ENCODE data around the gene MGA. TPM values are rescaled to one million over a fixed set of nuclear protein-coding genes. Genes with fewer than 3 reads are reported as not detected.

Gene MGA
- total RNA-seq, 1 donor from 2014 or later = 32.6 TPM

GRCh38 chr15:41756198-41756597, 96.0 kb downstream of the MGA start:
- no peak overlapping the region for H3K27ac ChIP-seq (ENCODE audit: low read depth, low read length)
- Mint-ChIP-seq H3K4me3 (ENCODE audit: unreplicated experiment) (no peak overlapping the region), H3K4me1 (ENCODE audit: low read depth, unreplicated experiment) (no peaks in the 10 kb centered on the region), H3K9me3 (ENCODE audit: unreplicated experiment) (no peaks in the 10 kb centered on the region), H3K27me3 (ENCODE audit: low read depth, unreplicated experiment) (no peaks in the 10 kb centered on the region), H3K36me3 (ENCODE audit: low read depth, unreplicated experiment) (peaks cover 9% of the 10 kb centered on the region), H3K27ac (ENCODE audit: unreplicated experiment) (no peak overlapping the region)
- no peak overlapping the region for H3K9ac ChIP-seq (ENCODE audit: low read length)
- H3K9me3 ChIP-seq (ENCODE audit: insufficient read depth, low read depth, low read length) = no peaks in the 10 kb centered on the region
- H3K79me2 ChIP-seq (ENCODE audit: insufficient read depth, low read length) = no peaks in the 10 kb centered on the region
- DNase-seq (ENCODE audit: low read depth) = no peak
- H3K27me3 ChIP-seq (ENCODE audit: insufficient read depth, low read length) = no peaks in the 10 kb centered on the region
- peaks cover 7% of the 10 kb centered on the region for H3K36me3 ChIP-seq (ENCODE audit: insufficient read depth, low read length)
- TF ChIP-seq EZH2 (IDR thresholded peaks at IDR 0.05; ENCODE audit: insufficient read depth, low read length) = no peak
- TF ChIP-seq, protein P1, sequence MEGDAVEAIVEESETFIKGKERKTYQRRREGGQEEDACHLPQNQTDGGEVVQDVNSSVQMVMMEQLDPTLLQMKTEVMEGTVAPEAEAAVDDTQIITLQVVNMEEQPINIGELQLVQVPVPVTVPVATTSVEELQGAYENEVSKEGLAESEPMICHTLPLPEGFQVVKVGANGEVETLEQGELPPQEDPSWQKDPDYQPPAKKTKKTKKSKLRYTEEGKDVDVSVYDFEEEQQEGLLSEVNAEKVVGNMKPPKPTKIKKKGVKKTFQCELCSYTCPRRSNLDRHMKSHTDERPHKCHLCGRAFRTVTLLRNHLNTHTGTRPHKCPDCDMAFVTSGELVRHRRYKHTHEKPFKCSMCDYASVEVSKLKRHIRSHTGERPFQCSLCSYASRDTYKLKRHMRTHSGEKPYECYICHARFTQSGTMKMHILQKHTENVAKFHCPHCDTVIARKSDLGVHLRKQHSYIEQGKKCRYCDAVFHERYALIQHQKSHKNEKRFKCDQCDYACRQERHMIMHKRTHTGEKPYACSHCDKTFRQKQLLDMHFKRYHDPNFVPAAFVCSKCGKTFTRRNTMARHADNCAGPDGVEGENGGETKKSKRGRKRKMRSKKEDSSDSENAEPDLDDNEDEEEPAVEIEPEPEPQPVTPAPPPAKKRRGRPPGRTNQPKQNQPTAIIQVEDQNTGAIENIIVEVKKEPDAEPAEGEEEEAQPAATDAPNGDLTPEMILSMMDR (IDR thresholded peaks at IDR 0.05; ENCODE audit: insufficient read depth, low read depth, low read length) = no peak
- H3K4me3 ChIP-seq (ENCODE audit: insufficient read depth, low read depth, low read length) = no peak overlapping the region
- H4K20me1 ChIP-seq (ENCODE audit: insufficient read depth, low read length) = no peaks in the 10 kb centered on the region
- FAIRE-seq = no peak
- H3K4me2 ChIP-seq (ENCODE audit: low read length) = no peak overlapping the region
- no peaks in the 10 kb centered on the region for H3K4me1 ChIP-seq (ENCODE audit: insufficient read depth, low read length)
- H2AFZ ChIP-seq (ENCODE audit: low read depth, low read length) = no peak overlapping the region

GRCh38 chr15:41772720-41773331, 112.6 kb downstream of the MGA start:
- Mint-ChIP-seq H3K4me1 (ENCODE audit: low read depth, unreplicated experiment) (peaks cover 25% of the 10 kb centered on the region), H3K9me3 (ENCODE audit: unreplicated experiment) (no peaks in the 10 kb centered on the region), H3K4me3 (ENCODE audit: unreplicated experiment) (peak overlapping the region; percentile 95), H3K27me3 (ENCODE audit: low read depth, unreplicated experiment) (no peaks in the 10 kb centered on the region), H3K36me3 (ENCODE audit: low read depth, unreplicated experiment) (peaks cover 2% of the 10 kb centered on the region), H3K27ac (ENCODE audit: unreplicated experiment) (peak overlapping the region; percentile 84)
- DNase-seq (ENCODE audit: low read depth) (peak; percentile 49), FAIRE-seq (peak; percentile 9)
- H3K79me2 ChIP-seq (ENCODE audit: insufficient read depth, low read length) = peaks cover 32% of the 10 kb centered on the region
- H3K27me3 ChIP-seq (ENCODE audit: insufficient read depth, low read length) = no peaks in the 10 kb centered on the region
- H3K4me1 ChIP-seq (ENCODE audit: insufficient read depth, low read length) = peaks cover 46% of the 10 kb centered on the region
- no peaks in the 10 kb centered on the region for H3K9me3 ChIP-seq (ENCODE audit: insufficient read depth, low read depth, low read length)
- TF ChIP-seq, protein P1 (IDR thresholded peaks at IDR 0.05; ENCODE audit: insufficient read depth, low read depth, low read length) = peak; percentile 80
- TF ChIP-seq EZH2 (IDR thresholded peaks at IDR 0.05; ENCODE audit: insufficient read depth, low read length) = no peak
- H4K20me1 ChIP-seq (ENCODE audit: insufficient read depth, low read length) = peaks cover 31% of the 10 kb centered on the region
- H3K9ac ChIP-seq (ENCODE audit: low read length) = no peak overlapping the region
- no peak overlapping the region for H3K4me3 ChIP-seq (ENCODE audit: insufficient read depth, low read depth, low read length)
- peaks cover 9% of the 10 kb centered on the region for H3K36me3 ChIP-seq (ENCODE audit: insufficient read depth, low read length)
- H2AFZ ChIP-seq (ENCODE audit: low read depth, low read length) = no peak overlapping the region
- H3K27ac ChIP-seq (ENCODE audit: low read depth, low read length) = no peak overlapping the region
- H3K4me2 ChIP-seq (ENCODE audit: low read length) = peak overlapping the region; percentile 87

DNA sequence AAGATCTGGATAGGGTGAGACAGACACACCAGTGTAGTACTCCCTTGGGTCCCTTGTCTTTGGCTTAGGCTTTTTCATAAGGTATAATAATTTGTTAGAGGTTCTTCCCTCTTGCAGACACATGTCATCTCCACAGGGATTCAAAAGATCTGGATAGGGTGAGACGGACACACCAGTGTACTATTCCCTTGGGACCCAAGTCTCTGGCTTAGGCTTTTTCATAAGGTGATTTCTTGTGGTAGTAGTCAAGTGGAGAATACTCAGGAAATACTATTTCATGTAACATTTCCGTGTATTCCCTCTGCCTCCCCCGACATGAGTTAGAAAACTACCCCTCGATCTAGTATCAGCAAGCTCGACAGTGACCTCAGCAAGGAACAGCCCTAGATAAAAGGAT, 113.1 kb downstream of the MGA start:
- H3K27me3 Mint-ChIP-seq (ENCODE audit: low read depth, unreplicated experiment) = no peaks in the 10 kb centered on the region
- peak overlapping the region; percentile 95 for H3K4me3 Mint-ChIP-seq (ENCODE audit: unreplicated experiment)
- peak overlapping the region; percentile 74 for H3K4me3 ChIP-seq (ENCODE audit: insufficient read depth, low read depth, low read length)
- peaks cover 30% of the 10 kb centered on the region for H3K4me1 Mint-ChIP-seq (ENCODE audit: low read depth, unreplicated experiment)
- H3K9me3 ChIP-seq (ENCODE audit: insufficient read depth, low read depth, low read length) = no peaks in the 10 kb centered on the region
- no peak overlapping the region for H2AFZ ChIP-seq (ENCODE audit: low read depth, low read length)
- peak overlapping the region; percentile 87 for H3K4me2 ChIP-seq (ENCODE audit: low read length)
- H4K20me1 ChIP-seq (ENCODE audit: insufficient read depth, low read length) = peaks cover 34% of the 10 kb centered on the region
- peaks cover 50% of the 10 kb centered on the region for H3K4me1 ChIP-seq (ENCODE audit: insufficient read depth, low read length)
- no peak for FAIRE-seq
- peak overlapping the region; percentile 84 for H3K27ac Mint-ChIP-seq (ENCODE audit: unreplicated experiment)
- no peak for DNase-seq (ENCODE audit: low read depth)
- peaks cover 9% of the 10 kb centered on the region for H3K36me3 ChIP-seq (ENCODE audit: insufficient read depth, low read length)
- no peaks in the 10 kb centered on the region for H3K27me3 ChIP-seq (ENCODE audit: insufficient read depth, low read length)
- no peak for TF ChIP-seq EZH2 (IDR thresholded peaks at IDR 0.05; ENCODE audit: insufficient read depth, low read length)
- TF ChIP-seq, protein P1 (IDR thresholded peaks at IDR 0.05; ENCODE audit: insufficient read depth, low read depth, low read length) = no peak
- H3K9ac ChIP-seq (ENCODE audit: low read length) = peak overlapping the region; percentile 86
- peak overlapping the region; percentile 76 for H3K27ac ChIP-seq (ENCODE audit: low read depth, low read length)
- no peaks in the 10 kb centered on the region for H3K9me3 Mint-ChIP-seq (ENCODE audit: unreplicated experiment)
- peaks cover 2% of the 10 kb centered on the region for H3K36me3 Mint-ChIP-seq (ENCODE audit: low read depth, unreplicated experiment)
- peaks cover 37% of the 10 kb centered on the region for H3K79me2 ChIP-seq (ENCODE audit: insufficient read depth, low read length)

All from astrocyte (in vitro differentiated cells and primary cell).